HepG2 (cell line): Measurements from ENCODE around the gene TBC1D1. TPM values are rescaled to one million over a fixed set of nuclear protein-coding genes. Genes with fewer than 3 reads are reported as not detected.

Experiments used
- CBX5 ChIP-seq: sonication (generic); formaldehyde crosslinking; IDR thresholded peaks from 2 replicates; pipeline ENCODE4 v1.4.0; 2020; ENCODE audit warnings: missing genetic modification reagents, borderline replicate concordance
- REPIN1 ChIP-seq: sonication (generic); formaldehyde crosslinking; IDR thresholded peaks from 2 replicates; pipeline ENCODE4 v1.8.0; 2022; ENCODE audit warnings: missing genetic modification reagents, low read depth, mild to moderate bottlenecking, borderline replicate concordance
- RXRA ChIP-seq: sonication (generic); formaldehyde crosslinking; IDR thresholded peaks from 2 replicates; pipeline ENCODE4 v1.5.1; 2020; ENCODE audit warnings: missing genetic modification reagents
- SRF ChIP-seq: IDR thresholded peaks from 2 replicates; pipeline ENCODE4 v1.6.1; 2011; ENCODE audit warnings: mild to moderate bottlenecking, low read depth, low read length, moderate library complexity
- TARDBP ChIP-seq: sonication (generic); formaldehyde crosslinking; IDR thresholded peaks from 2 replicates; pipeline ENCODE4 v1.8.0; 2022; ENCODE audit warnings: mild to moderate bottlenecking, missing genetic modification reagents
- TMF1 ChIP-seq: sonication (generic); formaldehyde crosslinking; IDR thresholded peaks from 2 replicates; pipeline ENCODE4 v1.8.1; 2022; ENCODE audit warnings: low read depth, missing genetic modification reagents
- ZKSCAN8 ChIP-seq: IDR thresholded peaks from 2 replicates; pipeline ENCODE4 v1.6.1; 2016; ENCODE audit warnings: borderline replicate concordance, missing genetic modification reagents, missing compliant biosample characterization
- ZNF10 ChIP-seq: sonication (generic); formaldehyde crosslinking; IDR thresholded peaks from 2 replicates; pipeline ENCODE4 v1.4.0; 2020; ENCODE audit warnings: mild to moderate bottlenecking, low read depth, missing genetic modification reagents, borderline replicate concordance
- ZNF296 ChIP-seq: sonication (generic); formaldehyde crosslinking; conservative IDR thresholded peaks from 2 replicates; pipeline ENCODE4 v1.5.0; 2020; ENCODE audit warnings: mild to moderate bottlenecking, missing genetic modification reagents
- ZNF615 ChIP-seq: sonication (generic); formaldehyde crosslinking; IDR thresholded peaks from 2 replicates; pipeline ENCODE4 v1.5.0; 2020; ENCODE audit warnings: mild to moderate bottlenecking, missing genetic modification reagents, borderline replicate concordance
- polyA plus RNA-seq, 8 experiments: library from polyadenylated mRNA; depleted of rRNA in 3 of 8; stranded (reverse) in 7 of 8; unstranded in 1 of 8; fragments of >200 nt; fragmentation: Illumina TruSeq in 4 of 8; extraction: Trizol in 4 of 8; gene quantifications; 2 replicates each; pipeline versions ENCODE4 v1.2.1 to v1.2.3, GENCODE V29; 2011 to 2016; ENCODE audit warnings: low read depth in 4 of 8, missing spikeins in 1 of 8, mixed read lengths in 1 of 8; ENCODE audit not compliant: insufficient read depth in 1 of 8
- total RNA-seq, 5 experiments: library from RNA; depleted of rRNA; stranded (reverse); fragments of >200 nt; fragmentation: Illumina TruSeq; extraction: Trizol; gene quantifications; 2 replicates each; pipeline ENCODE4 v1.2.3, GENCODE V29; 2016; ENCODE audit warnings: low read depth in 1 of 5
- TF ChIP-seq, protein P1 (sequence below), 2 experiments: fragments of 450-650 bp in 1 of 2; sonication (generic) in 1 of 2; formaldehyde crosslinking in 1 of 2; IDR thresholded peaks; 2 replicates each; pipeline versions ENCODE4 v1.6.1 to v1.8.0; 2016 to 2022; ENCODE audit warnings: antibody characterized with exemption in 1 of 2, mild to moderate bottlenecking in 1 of 2, missing genetic modification reagents in 1 of 2
- TF ChIP-seq, protein P2 (sequence below): sonication (generic); formaldehyde crosslinking; IDR thresholded peaks from 2 replicates; pipeline ENCODE4 v1.9.0; 2021; ENCODE audit warnings: mild to moderate bottlenecking, missing genetic modification reagents

Gene TBC1D1
- total and polyA plus RNA-seq, 2 of the 13 experiments (the other 11 are each of a cell fraction or from before 2014, with no cell fraction given) = 37.3 to 62.8 TPM

DNA sequence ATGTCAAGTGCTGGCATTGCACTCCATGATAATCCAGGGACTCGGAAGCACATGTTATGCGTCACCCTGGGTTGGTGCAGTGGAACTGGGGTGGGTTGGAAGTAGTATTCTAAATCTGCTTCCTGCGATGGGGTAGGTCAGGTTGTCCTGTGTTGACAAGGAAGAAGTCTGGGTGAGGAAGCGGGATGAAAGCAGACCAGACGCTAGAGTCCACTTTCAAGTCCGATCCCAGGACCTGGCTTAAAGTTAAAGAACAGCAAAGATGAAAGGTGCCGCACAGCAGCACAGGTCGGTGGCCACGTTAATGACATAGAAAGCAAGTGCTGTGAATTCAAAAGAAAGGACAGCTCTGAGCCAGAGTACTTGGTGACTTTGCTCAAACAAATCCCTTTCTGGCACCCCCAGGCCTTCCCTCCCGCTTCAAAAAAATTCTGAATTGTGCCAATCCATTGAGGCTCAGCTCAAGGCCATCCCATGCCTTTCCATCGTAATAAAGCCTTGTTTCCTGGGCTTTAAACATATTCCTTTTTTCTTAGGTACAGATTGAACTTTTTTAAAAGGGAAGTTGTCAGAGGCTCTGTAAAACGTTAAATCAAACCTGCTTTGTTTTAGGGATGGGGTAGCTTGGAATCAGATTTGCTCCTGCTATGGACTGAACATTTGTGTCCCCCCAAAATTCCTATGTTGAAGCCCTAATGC lies 187.1 kb downstream of the TBC1D1 start (continued):
- TF ChIP-seq, protein P1, sequence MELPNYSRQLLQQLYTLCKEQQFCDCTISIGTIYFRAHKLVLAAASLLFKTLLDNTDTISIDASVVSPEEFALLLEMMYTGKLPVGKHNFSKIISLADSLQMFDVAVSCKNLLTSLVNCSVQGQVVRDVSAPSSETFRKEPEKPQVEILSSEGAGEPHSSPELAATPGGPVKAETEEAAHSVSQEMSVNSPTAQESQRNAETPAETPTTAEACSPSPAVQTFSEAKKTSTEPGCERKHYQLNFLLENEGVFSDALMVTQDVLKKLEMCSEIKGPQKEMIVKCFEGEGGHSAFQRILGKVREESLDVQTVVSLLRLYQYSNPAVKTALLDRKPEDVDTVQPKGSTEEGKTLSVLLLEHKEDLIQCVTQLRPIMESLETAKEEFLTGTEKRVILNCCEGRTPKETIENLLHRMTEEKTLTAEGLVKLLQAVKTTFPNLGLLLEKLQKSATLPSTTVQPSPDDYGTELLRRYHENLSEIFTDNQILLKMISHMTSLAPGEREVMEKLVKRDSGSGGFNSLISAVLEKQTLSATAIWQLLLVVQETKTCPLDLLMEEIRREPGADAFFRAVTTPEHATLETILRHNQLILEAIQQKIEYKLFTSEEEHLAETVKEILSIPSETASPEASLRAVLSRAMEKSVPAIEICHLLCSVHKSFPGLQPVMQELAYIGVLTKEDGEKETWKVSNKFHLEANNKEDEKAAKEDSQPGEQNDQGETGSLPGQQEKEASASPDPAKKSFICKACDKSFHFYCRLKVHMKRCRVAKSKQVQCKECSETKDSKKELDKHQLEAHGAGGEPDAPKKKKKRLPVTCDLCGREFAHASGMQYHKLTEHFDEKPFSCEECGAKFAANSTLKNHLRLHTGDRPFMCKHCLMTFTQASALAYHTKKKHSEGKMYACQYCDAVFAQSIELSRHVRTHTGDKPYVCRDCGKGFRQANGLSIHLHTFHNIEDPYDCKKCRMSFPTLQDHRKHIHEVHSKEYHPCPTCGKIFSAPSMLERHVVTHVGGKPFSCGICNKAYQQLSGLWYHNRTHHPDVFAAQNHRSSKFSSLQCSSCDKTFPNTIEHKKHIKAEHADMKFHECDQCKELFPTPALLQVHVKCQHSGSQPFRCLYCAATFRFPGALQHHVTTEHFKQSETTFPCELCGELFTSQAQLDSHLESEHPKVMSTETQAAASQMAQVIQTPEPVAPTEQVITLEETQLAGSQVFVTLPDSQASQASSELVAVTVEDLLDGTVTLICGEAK (IDR thresholded peaks at IDR 0.05) = no peak
- TF ChIP-seq, protein P1 (CRISPR knock-in tag; IDR thresholded peaks at IDR 0.05) = peak; percentile 52; the same call in 1 of the 2 replicates
- TF ChIP-seq CBX5 (CRISPR knock-in tag) = peak; percentile 55; the same call in 1 of the 2 replicates
- 0 out of 2 replicates have a peak, but pooled peaks have one; percentile 39 for TF ChIP-seq ZNF296 (CRISPR knock-in tag)
- TF ChIP-seq RXRA (CRISPR knock-in tag) = peak; percentile 90
- TF ChIP-seq, protein P2, sequence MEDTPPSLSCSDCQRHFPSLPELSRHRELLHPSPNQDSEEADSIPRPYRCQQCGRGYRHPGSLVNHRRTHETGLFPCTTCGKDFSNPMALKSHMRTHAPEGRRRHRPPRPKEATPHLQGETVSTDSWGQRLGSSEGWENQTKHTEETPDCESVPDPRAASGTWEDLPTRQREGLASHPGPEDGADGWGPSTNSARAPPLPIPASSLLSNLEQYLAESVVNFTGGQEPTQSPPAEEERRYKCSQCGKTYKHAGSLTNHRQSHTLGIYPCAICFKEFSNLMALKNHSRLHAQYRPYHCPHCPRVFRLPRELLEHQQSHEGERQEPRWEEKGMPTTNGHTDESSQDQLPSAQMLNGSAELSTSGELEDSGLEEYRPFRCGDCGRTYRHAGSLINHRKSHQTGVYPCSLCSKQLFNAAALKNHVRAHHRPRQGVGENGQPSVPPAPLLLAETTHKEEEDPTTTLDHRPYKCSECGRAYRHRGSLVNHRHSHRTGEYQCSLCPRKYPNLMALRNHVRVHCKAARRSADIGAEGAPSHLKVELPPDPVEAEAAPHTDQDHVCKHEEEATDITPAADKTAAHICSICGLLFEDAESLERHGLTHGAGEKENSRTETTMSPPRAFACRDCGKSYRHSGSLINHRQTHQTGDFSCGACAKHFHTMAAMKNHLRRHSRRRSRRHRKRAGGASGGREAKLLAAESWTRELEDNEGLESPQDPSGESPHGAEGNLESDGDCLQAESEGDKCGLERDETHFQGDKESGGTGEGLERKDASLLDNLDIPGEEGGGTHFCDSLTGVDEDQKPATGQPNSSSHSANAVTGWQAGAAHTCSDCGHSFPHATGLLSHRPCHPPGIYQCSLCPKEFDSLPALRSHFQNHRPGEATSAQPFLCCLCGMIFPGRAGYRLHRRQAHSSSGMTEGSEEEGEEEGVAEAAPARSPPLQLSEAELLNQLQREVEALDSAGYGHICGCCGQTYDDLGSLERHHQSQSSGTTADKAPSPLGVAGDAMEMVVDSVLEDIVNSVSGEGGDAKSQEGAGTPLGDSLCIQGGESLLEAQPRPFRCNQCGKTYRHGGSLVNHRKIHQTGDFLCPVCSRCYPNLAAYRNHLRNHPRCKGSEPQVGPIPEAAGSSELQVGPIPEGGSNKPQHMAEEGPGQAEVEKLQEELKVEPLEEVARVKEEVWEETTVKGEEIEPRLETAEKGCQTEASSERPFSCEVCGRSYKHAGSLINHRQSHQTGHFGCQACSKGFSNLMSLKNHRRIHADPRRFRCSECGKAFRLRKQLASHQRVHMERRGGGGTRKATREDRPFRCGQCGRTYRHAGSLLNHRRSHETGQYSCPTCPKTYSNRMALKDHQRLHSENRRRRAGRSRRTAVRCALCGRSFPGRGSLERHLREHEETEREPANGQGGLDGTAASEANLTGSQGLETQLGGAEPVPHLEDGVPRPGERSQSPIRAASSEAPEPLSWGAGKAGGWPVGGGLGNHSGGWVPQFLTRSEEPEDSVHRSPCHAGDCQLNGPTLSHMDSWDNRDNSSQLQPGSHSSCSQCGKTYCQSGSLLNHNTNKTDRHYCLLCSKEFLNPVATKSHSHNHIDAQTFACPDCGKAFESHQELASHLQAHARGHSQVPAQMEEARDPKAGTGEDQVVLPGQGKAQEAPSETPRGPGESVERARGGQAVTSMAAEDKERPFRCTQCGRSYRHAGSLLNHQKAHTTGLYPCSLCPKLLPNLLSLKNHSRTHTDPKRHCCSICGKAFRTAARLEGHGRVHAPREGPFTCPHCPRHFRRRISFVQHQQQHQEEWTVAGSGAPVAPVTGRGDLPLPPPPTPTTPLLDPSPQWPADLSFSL (CRISPR knock-in tag) = no peak
- no peak for TF ChIP-seq ZKSCAN8 (CRISPR knock-in tag)
- TF ChIP-seq TARDBP (CRISPR knock-in tag) = peak; percentile 80
- TF ChIP-seq REPIN1 (CRISPR knock-in tag) = peak; percentile 71; the same call in 1 of the 2 replicates
- TF ChIP-seq ZNF615 (CRISPR knock-in tag) = no peak
- no peak for TF ChIP-seq ZNF10 (CRISPR knock-in tag)
- TF ChIP-seq SRF = no peak
- 0 out of 2 replicates have a peak, but pooled peaks have one; percentile 15 for TF ChIP-seq TMF1 (CRISPR knock-in tag)
